ENCODE results near the gene SF3B6.

The SF3B6 gene

DNA sequence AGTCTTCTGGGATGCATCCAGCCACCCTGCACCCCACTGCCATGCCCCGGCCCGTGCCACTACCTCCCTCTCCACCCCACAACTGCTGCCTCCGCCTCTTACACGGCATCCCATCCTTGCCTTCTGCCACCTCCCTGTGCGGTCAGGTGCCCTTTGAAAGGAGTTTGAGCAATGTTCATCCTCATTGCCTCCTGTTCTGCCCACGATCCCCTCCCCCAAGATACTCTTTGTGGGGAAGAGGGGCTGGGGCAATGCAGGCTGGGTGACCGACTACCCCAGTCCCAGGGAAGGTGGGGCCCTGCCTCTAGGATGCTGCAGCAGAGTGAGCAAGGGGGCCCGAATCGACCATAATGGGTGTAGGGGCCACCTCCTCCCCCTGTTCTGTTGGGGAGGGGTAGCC lies 57.9 kb downstream of the SF3B6 start:
- no peak for DNase-seq (ENCODE audit: low spot score)

DNA sequence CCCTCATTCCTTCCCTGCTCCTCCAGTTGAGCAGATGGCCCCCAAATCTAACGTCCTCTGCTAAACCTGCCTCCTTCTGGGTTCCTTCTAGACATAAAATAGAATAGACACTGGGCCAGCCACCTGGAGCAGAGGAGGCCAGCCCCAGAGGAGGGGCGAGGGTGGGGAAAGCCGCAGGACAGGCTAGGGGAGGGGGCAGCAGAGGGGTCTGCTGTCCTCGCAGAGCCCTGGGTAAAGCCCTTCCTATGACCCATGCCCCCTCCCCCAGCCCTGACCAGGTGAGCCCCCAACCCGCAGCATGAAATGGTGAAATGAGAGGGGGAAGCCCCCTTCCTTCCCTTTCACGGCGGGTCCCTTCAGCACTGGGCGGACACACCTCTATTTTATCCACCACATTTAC lies 58.4 kb downstream of the SF3B6 start:
- DNase-seq (ENCODE audit: low spot score), result no peak

Data from AG20443 (cell line).